Heart left ventricle (tissue), 16 donors: ENCODE measurements around the gene HELZ2. TPM values are rescaled to one million over a fixed set of nuclear protein-coding genes. Genes with fewer than 3 reads are reported as not detected.

Experiments
- ATAC-seq, 4 donors: fragments of 200-7000 bp; cut with Tn5 transposase; one replicate each; pipeline ENCODE4 v1.9.1; 2020 to 2022; ENCODE audit warnings: moderate library complexity in 4 of 4, mild to moderate bottlenecking in 3 of 4, moderate number of reproducible peaks in 1 of 4
- DNase-seq, 5 donors: peaks; one replicate each; pipeline ENCODE4 v3.0.0-alpha.2; 2020
- H3K27ac ChIP-seq, 12 donors: fragments of 200-600 bp; sonication (generic) in 4 of 12; one replicate each; pipeline versions ENCODE4 v1.5.0 to v1.8.0; 2016 to 2022; ENCODE audit warnings: mild to moderate bottlenecking in 2 of 12
- H3K27me3 ChIP-seq, 9 donors: fragments of 200-600 bp; sonication (generic) in 2 of 9; one replicate each; pipeline versions ENCODE4 v1.5.1 to v1.8.0; 2016 to 2022; ENCODE audit warnings: mild to moderate bottlenecking in 3 of 9
- H3K36me3 ChIP-seq, 9 donors: fragments of 200-600 bp; sonication (generic) in 2 of 9; one replicate each; pipeline versions ENCODE4 v1.5.0 to v1.8.0; 2018 to 2022; ENCODE audit warnings: mild to moderate bottlenecking in 2 of 9
- H3K4me1 ChIP-seq, 12 donors: fragments of 200-600 bp; sonication (generic) in 4 of 12; one replicate each; pipeline versions ENCODE4 v1.5.0 to v1.8.0; 2016 to 2022; ENCODE audit warnings: mild to moderate bottlenecking in 3 of 12
- H3K4me3 ChIP-seq, 12 donors: fragments of 200-600 bp; sonication (generic) in 4 of 12; one replicate each; pipeline versions ENCODE4 v1.5.0 to v1.8.0; 2017 to 2022; ENCODE audit warnings: mild to moderate bottlenecking in 9 of 12, moderate library complexity in 4 of 12
- H3K9me3 ChIP-seq, 12 donors: fragments of 200-600 bp; sonication (generic) in 4 of 12; one replicate each; pipeline versions ENCODE4 v1.5.0 to v1.8.0; 2016 to 2022; ENCODE audit warnings: mild to moderate bottlenecking in 1 of 12
- POLR2A ChIP-seq, 2 donors: fragments of 450-650 bp; IDR thresholded peaks; one replicate each; pipeline ENCODE4 v1.6.1; 2017; ENCODE audit warnings: antibody characterized with exemption in 2 of 2, mild to moderate bottlenecking in 2 of 2, moderate library complexity in 2 of 2
- WGBS, 4 donors: extraction: QIAGEN DNeasy Blood & Tissue Kit in 2 of 4; methylation state at CpG; one replicate each; pipeline versions ENCODE4 v1.1.5 to v1.1.7; 2013 to 2018; 5-methylcytosine and 5-hydroxymethylcytosine counted together
- intact Hi-C, 10 donors: fragments of 100-400 bp; cut with DNase I; formaldehyde crosslinking; loops; one replicate each; pipeline versions ENCODE4 v1.11.1 to v1.14.2; 2022
- polyA plus RNA-seq, 2 donors: library from polyadenylated mRNA; stranded (reverse); fragments of 200-250 nt; gene quantifications; one replicate each; pipeline ENCODE4 v1.2.3, GENCODE V29; 2013
- total RNA-seq, 9 donors: library from RNA; depleted of rRNA in 2 of 9; stranded (reverse); fragments of >200 nt in 2 of 9; fragmentation: NEBNext Ultra II Directional in 3 of 9; extraction: Animal tissue kit (Norgen Biotek cat#: 25700) in 3 of 9; gene quantifications; one replicate each; pipeline versions ENCODE4 v1.1.0 to v1.2.4, GENCODE V29; 2016 to 2023
- TF ChIP-seq, protein P1 (sequence below), 12 donors: fragments of 200-600 bp; sonication (generic) in 4 of 12; IDR thresholded peaks; one replicate each; pipeline versions ENCODE4 v1.5.0 to v1.8.0; 2018 to 2022; ENCODE audit warnings: antibody characterized with exemption in 12 of 12, mild to moderate bottlenecking in 5 of 12
- donor health status: ischemic (EF 13 %, LVEDD 7.1; RV severe dilation, severe dysfunction).
- donor health status: healthy with polysubstance abuse.
- donor health status: DM: no; HTN: yes; CAD: no.
- donor health status: DM: no; HTN: no; CAD: no.
- donor health status: ischemic (EF 25% LVEDD 6.9; RV normal size, moderate dysfunction).
- donor health status: ischemic (EF 25% LVEDD 5.7; RV mildly dilated, moderate dysfunction).
- donor health status: healthy.
- donor health status: DM: yes; HTN: yes; CAD: no.
- donor health status: ischemic (EF 35%, LVEDD 5.7; RV mildly dilated, moderate dysfunction).
- donor health status: nonischemic (EF 11% LVEDD 7.7; RV severe dilation, severe dysfunction).
- donor health status: DM: yes; HTN: yes; CAD: no.
- donor health status: PGD.
- donor health status: ischemic (EF 29% LVEDD 5.4; RV normal size, mild dysfunction).
- donor health status: nonischemic (EF 23%, LVEDD 6.1; RV moderate dilation, normal function).

The HELZ2 gene
- total and polyA plus RNA-seq, 11 donors: 7.2 to 34.6 (median 20.2) TPM

DNA sequence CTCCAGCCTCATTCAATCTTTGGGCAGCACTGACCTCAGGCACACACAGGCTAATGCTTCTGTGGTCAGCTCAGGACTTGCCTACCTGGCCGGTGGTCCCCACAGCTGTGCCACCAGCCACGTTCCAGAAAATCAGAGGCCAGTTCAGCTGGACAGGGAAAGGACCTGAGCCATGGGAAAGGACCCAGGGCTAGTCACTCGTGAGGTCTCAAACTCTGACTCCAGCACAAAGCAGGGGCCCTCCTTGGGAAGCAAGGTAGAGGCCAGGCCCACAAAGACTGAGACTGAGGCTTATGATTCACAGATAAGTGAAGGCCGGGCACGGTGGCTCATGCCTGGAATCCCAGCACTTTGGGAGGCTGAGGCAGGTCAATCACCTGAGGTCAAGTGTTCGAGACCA, 22.4 kb upstream of the HELZ2 start:
- Histone ChIP-seq H3K36me3 (peaks cover 0 to 89% (median 77%) of the 10 kb centered on the region in 9 donors), H3K4me3 (no peak overlapping the region), H3K27me3 (no peaks in the 10 kb centered on the region), H3K27ac (no peak overlapping the region), H3K9me3 (no peaks in the 10 kb centered on the region), H3K4me1 (peaks cover 0 to 4% (median 0%) of the 10 kb centered on the region in 12 donors)
- WGBS, 4 donors: 90 to 97% (median 92%) methylated on average over 5 to 6 of the region's 6 CpGs
- intact Hi-C loops: no loop called here
- DNase-seq (peak in 2 of 5 donors; percentile 7 to 11), ATAC-seq (no peak)
- no peak for TF ChIP-seq POLR2A (IDR thresholded peaks at IDR 0.05)
- TF ChIP-seq, protein P1, sequence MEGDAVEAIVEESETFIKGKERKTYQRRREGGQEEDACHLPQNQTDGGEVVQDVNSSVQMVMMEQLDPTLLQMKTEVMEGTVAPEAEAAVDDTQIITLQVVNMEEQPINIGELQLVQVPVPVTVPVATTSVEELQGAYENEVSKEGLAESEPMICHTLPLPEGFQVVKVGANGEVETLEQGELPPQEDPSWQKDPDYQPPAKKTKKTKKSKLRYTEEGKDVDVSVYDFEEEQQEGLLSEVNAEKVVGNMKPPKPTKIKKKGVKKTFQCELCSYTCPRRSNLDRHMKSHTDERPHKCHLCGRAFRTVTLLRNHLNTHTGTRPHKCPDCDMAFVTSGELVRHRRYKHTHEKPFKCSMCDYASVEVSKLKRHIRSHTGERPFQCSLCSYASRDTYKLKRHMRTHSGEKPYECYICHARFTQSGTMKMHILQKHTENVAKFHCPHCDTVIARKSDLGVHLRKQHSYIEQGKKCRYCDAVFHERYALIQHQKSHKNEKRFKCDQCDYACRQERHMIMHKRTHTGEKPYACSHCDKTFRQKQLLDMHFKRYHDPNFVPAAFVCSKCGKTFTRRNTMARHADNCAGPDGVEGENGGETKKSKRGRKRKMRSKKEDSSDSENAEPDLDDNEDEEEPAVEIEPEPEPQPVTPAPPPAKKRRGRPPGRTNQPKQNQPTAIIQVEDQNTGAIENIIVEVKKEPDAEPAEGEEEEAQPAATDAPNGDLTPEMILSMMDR (IDR thresholded peaks at IDR 0.05): no peak

DNA sequence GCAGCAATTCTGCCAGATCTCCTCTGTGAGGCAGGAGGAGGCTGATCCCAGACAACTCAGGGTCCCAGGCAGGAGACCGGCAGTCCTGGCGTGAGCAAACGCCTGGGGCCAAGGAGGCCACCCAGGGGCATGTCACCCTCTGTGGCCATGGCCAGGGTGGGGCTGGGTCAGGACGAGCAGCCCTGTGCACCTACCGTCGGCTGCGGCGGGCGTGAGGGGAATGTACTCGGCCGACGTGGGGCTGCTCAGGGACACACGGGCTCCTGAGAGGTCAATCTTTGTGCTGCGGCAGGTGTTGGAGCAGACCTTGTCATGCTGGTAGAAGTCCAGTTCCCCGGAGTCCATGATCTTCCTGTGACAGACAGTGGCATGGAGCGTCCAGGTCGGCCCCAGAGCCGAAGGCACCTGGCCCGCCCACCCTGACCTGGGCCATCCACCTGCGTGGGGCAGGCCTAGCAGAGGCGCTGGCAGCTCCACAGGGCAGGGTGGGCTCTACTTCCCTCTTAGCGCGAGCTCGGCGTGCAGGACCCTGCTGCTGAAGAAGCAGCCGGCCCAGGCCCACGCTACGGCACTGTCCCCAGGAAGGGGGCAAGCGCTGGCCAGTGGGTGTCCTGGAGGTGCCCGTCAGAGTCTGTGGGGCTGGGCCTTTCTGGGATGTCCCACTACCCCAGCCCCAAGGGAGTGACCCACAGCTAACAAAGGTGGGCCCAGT, 21.5 kb upstream of the HELZ2 start:
- no peak for ATAC-seq
- no peak for TF ChIP-seq POLR2A (IDR thresholded peaks at IDR 0.05)
- TF ChIP-seq, protein P1 (IDR thresholded peaks at IDR 0.05): no peak
- Histone ChIP-seq H3K27ac (no peak overlapping the region), H3K4me3 (no peak overlapping the region), H3K27me3 (no peaks in the 10 kb centered on the region), H3K9me3 (no peaks in the 10 kb centered on the region), H3K4me1 (peaks cover 0 to 4% (median 0%) of the 10 kb centered on the region in 12 donors), H3K36me3 (peaks cover 0 to 89% (median 77%) of the 10 kb centered on the region in 9 donors)
- intact Hi-C loops: no loop called here
- peak in 2 of 5 donors; percentile 15 to 50 for DNase-seq
- 92 to 96% (median 94%) methylated on average over 14 to 30 of the region's 30 CpGs for WGBS, 4 donors

DNA sequence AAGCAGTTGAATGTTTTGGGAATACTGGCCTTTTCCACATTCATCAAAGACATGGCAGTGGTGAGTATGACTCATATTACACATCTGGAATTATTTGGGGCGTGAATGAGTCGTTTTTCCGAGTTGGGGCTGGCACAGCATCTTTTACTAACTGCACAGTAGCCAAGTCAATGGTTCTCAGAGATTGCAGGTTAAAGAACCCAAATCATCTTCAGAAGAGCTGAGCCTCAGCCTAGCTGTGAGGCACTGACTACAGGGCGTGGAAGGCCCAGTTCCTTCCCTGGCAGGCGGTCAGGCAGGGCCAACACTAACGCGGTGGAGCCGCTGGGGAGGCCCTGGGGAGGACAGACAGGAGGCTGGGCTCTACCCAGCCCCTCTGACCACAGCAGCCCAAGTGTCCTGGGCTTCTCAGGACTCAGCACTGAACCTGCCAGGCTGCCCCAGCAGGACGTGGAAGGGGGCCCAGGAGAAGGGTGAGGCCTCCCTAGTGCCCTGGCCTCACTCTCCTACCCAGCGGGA, 20.1 kb upstream of the HELZ2 start:
- H3K36me3 ChIP-seq: peaks cover 0 to 92% (median 78%) of the 10 kb centered on the region in 9 donors
- DNase-seq: peak in 2 of 5 donors; percentile 29 to 30
- intact Hi-C loops: no loop called here
- H3K4me1 ChIP-seq: peaks cover 0 to 4% (median 0%) of the 10 kb centered on the region in 12 donors
- no peaks in the 10 kb centered on the region for H3K9me3 ChIP-seq
- no peak for TF ChIP-seq POLR2A (IDR thresholded peaks at IDR 0.05)
- TF ChIP-seq, protein P1 (IDR thresholded peaks at IDR 0.05): no peak
- peak in 2 of 4 donors; percentile 34 to 61 for ATAC-seq
- H3K27ac ChIP-seq: peak overlapping the region in 3 of 12 donors; percentile 17 to 37 (median 29)
- H3K4me3 ChIP-seq: no peak overlapping the region
- WGBS, 4 donors: 57 to 94% (median 83%) methylated on average over 8 to 10 of the region's 10 CpGs
- H3K27me3 ChIP-seq: no peaks in the 10 kb centered on the region

DNA sequence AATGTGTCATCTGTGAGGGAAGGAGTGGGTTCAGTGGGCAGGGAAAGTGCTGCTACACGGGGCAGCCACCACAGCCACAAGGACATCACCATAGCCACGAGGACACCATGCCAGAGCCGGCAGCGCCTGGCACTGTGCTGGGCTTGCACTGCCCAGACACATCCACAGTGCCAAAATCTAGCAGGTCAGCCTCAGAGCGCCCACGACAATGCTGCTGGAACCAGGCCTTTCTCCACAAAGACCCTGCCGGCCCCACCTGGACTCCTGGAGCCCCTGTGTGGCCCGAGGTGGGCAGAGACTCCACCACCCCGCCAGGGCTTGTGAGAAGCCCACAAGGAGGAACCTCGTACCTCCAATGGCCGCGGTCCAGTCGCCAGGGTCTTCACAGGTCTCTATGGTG, 18.6 kb upstream of the HELZ2 start:
- no peak for TF ChIP-seq POLR2A (IDR thresholded peaks at IDR 0.05)
- TF ChIP-seq, protein P1 (IDR thresholded peaks at IDR 0.05): no peak
- H3K36me3 ChIP-seq: peaks cover 0 to 94% (median 74%) of the 10 kb centered on the region in 9 donors
- DNase-seq: peak in 2 of 5 donors; percentile 16 to 40
- H3K9me3 ChIP-seq: no peaks in the 10 kb centered on the region
- no peak for ATAC-seq
- H3K27ac ChIP-seq: no peak overlapping the region
- H3K4me3 ChIP-seq: no peak overlapping the region
- H3K4me1 ChIP-seq: peaks cover 0 to 4% (median 0%) of the 10 kb centered on the region in 12 donors
- intact Hi-C loops: no loop called here
- 84 to 94% (median 93%) methylated on average over 7 to 13 of the region's 13 CpGs for WGBS, 4 donors
- no peaks in the 10 kb centered on the region for H3K27me3 ChIP-seq
